Mesenchymal stem cell (in vitro differentiated cells and primary cell): Measurements from ENCODE around the gene MMP11.

ENCODE experiments used
- DNase-seq: peaks from one replicate; pipeline ENCODE4 v3.0.0-alpha.2; 2013
- H2AFZ ChIP-seq: one replicate; pipeline ENCODE4 v1.6.1; 2013; ENCODE audit warnings: low read depth, mild to moderate bottlenecking, control low read depth, inconsistent platforms, low read length, moderate library complexity
- H2AK5ac ChIP-seq: 2 replicates; pipeline ENCODE4 v1.6.1; 2013; ENCODE audit warnings: low read length, moderate library complexity, mild to moderate bottlenecking, inconsistent platforms; ENCODE audit not compliant: severe bottlenecking
- H2BK120ac ChIP-seq: one replicate; pipeline ENCODE4 v1.6.1; 2013; ENCODE audit warnings: low read depth, mild to moderate bottlenecking, inconsistent platforms, low read length, moderate library complexity
- H2BK12ac ChIP-seq, 2 experiments: one replicate each; pipeline ENCODE4 v1.6.1; 2013; ENCODE audit warnings: inconsistent platforms in 2 of 2, low read length in 2 of 2, mild to moderate bottlenecking in 2 of 2, moderate library complexity in 2 of 2, control low read depth in 1 of 2
- H2BK15ac ChIP-seq: one replicate; pipeline ENCODE4 v1.6.1; 2013; ENCODE audit warnings: mild to moderate bottlenecking, low read depth, inconsistent platforms; ENCODE audit not compliant: poor library complexity, severe bottlenecking
- H2BK5ac ChIP-seq: 2 replicates; pipeline ENCODE4 v1.6.1; 2013; ENCODE audit warnings: low read depth, mild to moderate bottlenecking, low read length, control low read depth, inconsistent platforms; ENCODE audit not compliant: poor library complexity, severe bottlenecking
- H3K14ac ChIP-seq, 2 experiments: one replicate each; pipeline ENCODE4 v1.6.1; 2013; ENCODE audit warnings: inconsistent platforms in 2 of 2, low read length in 2 of 2, control low read depth in 1 of 2, mild to moderate bottlenecking in 1 of 2, moderate library complexity in 1 of 2
- H3K18ac ChIP-seq, 2 experiments: one replicate each; pipeline ENCODE4 v1.6.1; 2013; ENCODE audit warnings: inconsistent platforms in 2 of 2, low read length in 2 of 2, control low read depth in 1 of 2, low read depth in 1 of 2, mild to moderate bottlenecking in 1 of 2
- H3K23ac ChIP-seq, 2 experiments: one replicate each; pipeline ENCODE4 v1.6.1; 2013; ENCODE audit warnings: inconsistent platforms in 2 of 2, low read length in 2 of 2, mild to moderate bottlenecking in 2 of 2, moderate library complexity in 2 of 2, control low read depth in 1 of 2
- H3K27ac ChIP-seq: 2 replicates; pipeline ENCODE4 v1.5.1; 2013; ENCODE audit warnings: mild to moderate bottlenecking, moderate library complexity, low read length, control low read depth, inconsistent platforms; ENCODE audit not compliant: poor library complexity, severe bottlenecking
- H3K27me3 ChIP-seq, 2 experiments: 2 replicates each; pipeline versions ENCODE4 v1.6.1 to v1.7.0; 2013; ENCODE audit warnings: low read length in 2 of 2, mild to moderate bottlenecking in 2 of 2, moderate library complexity in 2 of 2, control low read depth in 1 of 2, inconsistent platforms in 1 of 2; ENCODE audit not compliant: control insufficient read depth in 1 of 2, insufficient read depth in 1 of 2
- H3K36me3 ChIP-seq, 2 experiments: 2 replicates each; pipeline versions ENCODE4 v1.6.1 to v1.7.0; 2013; ENCODE audit warnings: low read length in 2 of 2, control low read depth in 1 of 2, inconsistent platforms in 1 of 2, low read depth in 1 of 2, mild to moderate bottlenecking in 1 of 2; ENCODE audit not compliant: insufficient read depth in 2 of 2, control insufficient read depth in 1 of 2
- H3K4ac ChIP-seq, 2 experiments: one replicate each; pipeline ENCODE4 v1.6.1; 2013; ENCODE audit warnings: inconsistent platforms in 2 of 2, low read length in 2 of 2, mild to moderate bottlenecking in 2 of 2, moderate library complexity in 2 of 2, control low read depth in 1 of 2, low read depth in 1 of 2
- H3K4me1 ChIP-seq: 2 replicates; pipeline ENCODE4 v1.6.1; 2013; ENCODE audit warnings: low read depth, low read length, control low read depth; ENCODE audit not compliant: control insufficient read depth, insufficient read depth
- H3K4me2 ChIP-seq: 2 replicates; pipeline ENCODE4 v1.6.1; 2013; ENCODE audit warnings: low read length, mild to moderate bottlenecking, inconsistent platforms; ENCODE audit not compliant: poor library complexity, severe bottlenecking
- H3K4me3 ChIP-seq, 2 experiments: 2 replicates each; pipeline versions ENCODE4 v1.5.1 to v1.7.0; 2013; ENCODE audit warnings: low read length in 2 of 2, mild to moderate bottlenecking in 2 of 2, control low read depth in 1 of 2, low read depth in 1 of 2; ENCODE audit not compliant: insufficient read depth in 1 of 2
- H3K79me1 ChIP-seq: replicated peaks from 2 replicates; pipeline ENCODE4 v1.6.1; 2013; ENCODE audit warnings: mild to moderate bottlenecking, control low read depth, low read length, inconsistent platforms; ENCODE audit not compliant: poor library complexity, severe bottlenecking
- H3K9ac ChIP-seq: 2 replicates; pipeline ENCODE4 v1.7.0; 2013; ENCODE audit warnings: mild to moderate bottlenecking, low read length, moderate library complexity
- H3K9me3 ChIP-seq: 2 replicates; pipeline ENCODE4 v1.7.0; 2013; ENCODE audit warnings: mild to moderate bottlenecking, low read length; ENCODE audit not compliant: control insufficient read depth
- H4K8ac ChIP-seq: one replicate; pipeline ENCODE4 v1.6.1; 2013; ENCODE audit warnings: inconsistent platforms, mild to moderate bottlenecking, low read length, moderate library complexity
- H4K91ac ChIP-seq: one replicate; pipeline ENCODE4 v1.6.1; 2013; ENCODE audit warnings: mild to moderate bottlenecking, low read length, inconsistent platforms
- WGBS: methylation state at CpG from one replicate; pipeline ENCODE4 v1.1.7; 2013; ENCODE audit warnings: mixed read lengths; 5-methylcytosine and 5-hydroxymethylcytosine counted together

The MMP11 gene

DNA sequence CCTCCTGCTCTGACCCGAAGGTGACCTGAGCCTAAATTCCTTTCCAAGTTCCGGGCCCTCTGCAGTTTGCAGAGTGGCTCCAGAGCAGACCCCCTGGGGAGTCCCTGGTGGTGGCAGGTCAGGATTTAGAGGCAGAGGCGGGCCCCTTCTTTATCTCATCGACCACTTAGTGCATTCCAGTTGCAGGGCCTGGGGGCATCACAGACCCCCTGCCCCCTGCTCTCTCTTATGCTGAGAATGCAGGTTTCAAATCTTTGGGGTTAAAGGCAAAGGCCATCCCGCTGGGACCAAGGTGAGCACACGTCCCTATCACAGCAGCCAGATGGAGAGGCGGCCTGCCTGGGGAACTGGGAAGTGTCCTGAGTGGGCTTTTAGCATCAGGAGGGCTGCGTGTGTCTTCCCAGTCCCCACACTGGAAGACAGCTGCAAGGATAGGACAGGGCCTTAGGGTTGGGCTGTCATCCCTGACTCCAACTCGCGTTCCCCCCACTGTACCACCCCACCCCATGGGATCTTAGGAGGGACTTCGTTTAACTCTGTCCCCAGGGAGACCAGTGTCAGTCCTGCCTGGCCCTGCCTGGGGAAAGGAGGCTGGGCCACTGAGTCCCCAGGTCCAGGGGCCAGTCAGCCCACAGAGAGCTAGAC lies 54.8 kb downstream of the MMP11 start:
- H3K9me3 ChIP-seq, result no peaks in the 10 kb centered on the region
- H2BK12ac ChIP-seq, result peak overlapping the region in 1 of 2 experiments; percentile 60
- no peak overlapping the region for H3K4me2 ChIP-seq
- peaks cover 37% of the 10 kb centered on the region for H3K4me1 ChIP-seq
- peak overlapping the region; percentile 21 for H2BK120ac ChIP-seq
- peak overlapping the region; percentile 63 to 94 for H3K4ac ChIP-seq
- no peak overlapping the region for H3K9ac ChIP-seq
- H2BK15ac ChIP-seq, result peak overlapping the region; percentile 6
- no peak overlapping the region for H3K23ac ChIP-seq
- no peak overlapping the region for H4K8ac ChIP-seq
- H2AK5ac ChIP-seq, result peak overlapping the region; percentile 33
- no peak overlapping the region for H2AFZ ChIP-seq
- H3K27me3 ChIP-seq, result no peaks in the 10 kb centered on the region
- H3K14ac ChIP-seq, result no peak overlapping the region
- 87% methylated on average over 8 of the region's 11 CpGs for WGBS
- no peak overlapping the region for H3K4me3 ChIP-seq
- no peak overlapping the region for H2BK5ac ChIP-seq
- peaks cover 73 to 80% of the 10 kb centered on the region in 2 experiments for H3K36me3 ChIP-seq
- peaks cover 47% of the 10 kb centered on the region for H3K79me1 ChIP-seq
- DNase-seq, result no peak
- peak overlapping the region in 1 of 2 experiments; percentile 31 for H3K18ac ChIP-seq
- peak overlapping the region; percentile 4 for H3K27ac ChIP-seq
- H4K91ac ChIP-seq, result peak overlapping the region; percentile 92

- Histone ChIP-seq H3K27ac (no peak overlapping the region), H3K9me3 (no peaks in the 10 kb centered on the region), H2AFZ (no peak overlapping the region), H3K4me3 (no peak overlapping the region), H3K23ac (no peak overlapping the region), H2AK5ac (no peak overlapping the region), H3K4me2 (no peak overlapping the region), H3K27me3 (no peaks in the 10 kb centered on the region), H4K8ac (peak overlapping the region; percentile 7), H3K79me1 (peaks cover 56% of the 10 kb centered on the region), H2BK15ac (no peak overlapping the region), H3K9ac (no peak overlapping the region), H4K91ac (peak overlapping the region; percentile 52), H2BK12ac (peak overlapping the region in 1 of 2 experiments; percentile 17), H3K36me3 (peaks cover 70 to 84% of the 10 kb centered on the region in 2 experiments), H3K4ac (no peak overlapping the region), H2BK120ac (no peak overlapping the region), H3K14ac (no peak overlapping the region), H2BK5ac (no peak overlapping the region), H3K18ac (peak overlapping the region in 1 of 2 experiments; percentile 25), H3K4me1 (peaks cover 28% of the 10 kb centered on the region)
- WGBS, result 93% methylated on average over 6 of the region's 10 CpGs
- DNase-seq, result no peak
These were observed 56.4 kb downstream of the MMP11 start for GRCh38 chr22:23828800-23829680.

DNA sequence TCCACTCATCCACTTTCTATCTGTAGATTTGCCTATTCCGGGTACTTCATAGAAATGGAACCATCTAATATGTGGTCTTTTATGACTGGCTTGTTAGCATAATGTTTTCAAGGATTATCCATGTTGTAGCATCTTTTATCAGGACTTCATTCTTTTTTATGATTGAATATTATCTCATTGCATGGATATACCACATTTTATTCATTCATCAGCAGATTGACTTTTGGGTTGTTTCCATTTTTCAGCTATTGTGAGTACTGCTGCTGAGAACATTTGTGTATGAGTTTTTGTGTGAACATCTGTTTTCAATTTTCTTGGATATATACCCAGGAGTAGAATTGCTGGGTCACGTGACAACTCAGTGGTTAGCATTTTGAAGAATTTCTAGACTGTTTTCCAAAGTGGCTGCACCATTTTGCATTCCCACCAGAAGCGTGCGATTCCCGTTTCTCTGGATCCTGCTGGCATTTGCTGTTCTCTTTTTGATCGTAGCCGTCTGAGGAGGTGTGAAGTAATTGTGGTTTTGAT lies 57.3 kb downstream of the MMP11 start:
- no peak overlapping the region for H3K23ac ChIP-seq
- no peak overlapping the region for H2BK5ac ChIP-seq
- no peaks in the 10 kb centered on the region for H3K9me3 ChIP-seq
- WGBS, result 91% methylated on average over 6 of the region's 7 CpGs
- H3K79me1 ChIP-seq, result peaks cover 50% of the 10 kb centered on the region
- no peak overlapping the region for H3K4me3 ChIP-seq
- H3K9ac ChIP-seq, result peak overlapping the region; percentile 10
- no peak overlapping the region for H2BK12ac ChIP-seq
- H2AFZ ChIP-seq, result no peak overlapping the region
- H2AK5ac ChIP-seq, result no peak overlapping the region
- H3K27ac ChIP-seq, result no peak overlapping the region
- peaks cover 64 to 82% of the 10 kb centered on the region in 2 experiments for H3K36me3 ChIP-seq
- no peak overlapping the region for H3K18ac ChIP-seq
- H3K4ac ChIP-seq, result no peak overlapping the region
- no peaks in the 10 kb centered on the region for H3K27me3 ChIP-seq
- H4K91ac ChIP-seq, result no peak overlapping the region
- no peak overlapping the region for H3K14ac ChIP-seq
- H2BK15ac ChIP-seq, result no peak overlapping the region
- H3K4me1 ChIP-seq, result peaks cover 20% of the 10 kb centered on the region
- no peak overlapping the region for H3K4me2 ChIP-seq
- DNase-seq, result no peak
- no peak overlapping the region for H4K8ac ChIP-seq
- no peak overlapping the region for H2BK120ac ChIP-seq

DNA sequence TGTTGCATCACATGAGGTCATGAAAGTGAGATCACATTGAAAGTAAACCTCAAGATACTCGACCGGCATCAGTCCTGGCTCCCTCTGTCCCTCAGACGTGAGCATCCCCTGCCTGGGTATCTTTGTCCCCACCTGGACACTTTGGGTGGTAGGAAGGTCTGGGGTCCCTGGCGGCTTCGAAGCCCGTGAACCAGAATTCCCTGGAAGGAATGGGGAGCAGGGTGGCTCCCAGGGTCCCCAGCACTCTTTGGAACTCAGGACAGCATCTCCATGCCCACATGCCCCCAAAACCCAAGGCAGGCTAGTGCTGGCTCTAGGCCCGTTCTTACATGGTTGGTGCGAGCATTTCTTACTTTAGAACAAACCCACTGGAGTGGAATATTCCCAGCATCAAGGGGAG lies 58.6 kb downstream of the MMP11 start:
- H3K23ac ChIP-seq, result no peak overlapping the region
- H3K9ac ChIP-seq, result no peak overlapping the region
- no peak overlapping the region for H3K4me3 ChIP-seq
- no peak overlapping the region for H2AK5ac ChIP-seq
- no peak overlapping the region for H3K27ac ChIP-seq
- no peak overlapping the region for H3K4me2 ChIP-seq
- 88% methylated on average over 8 of the region's 8 CpGs for whole genome bisulfite sequencing
- H3K79me1 ChIP-seq, result peaks cover 50% of the 10 kb centered on the region
- peaks cover 65 to 84% of the 10 kb centered on the region in 2 experiments for H3K36me3 ChIP-seq
- no peak overlapping the region for H2BK15ac ChIP-seq
- DNase-seq, result no peak
- no peak overlapping the region for H2BK5ac ChIP-seq
- H3K14ac ChIP-seq, result no peak overlapping the region
- no peak overlapping the region for H3K18ac ChIP-seq
- H3K9me3 ChIP-seq, result no peaks in the 10 kb centered on the region
- H3K4me1 ChIP-seq, result peaks cover 17% of the 10 kb centered on the region
- no peaks in the 10 kb centered on the region for H3K27me3 ChIP-seq
- no peak overlapping the region for H2BK120ac ChIP-seq
- no peak overlapping the region for H4K8ac ChIP-seq
- no peak overlapping the region for H2AFZ ChIP-seq
- H3K4ac ChIP-seq, result no peak overlapping the region
- H4K91ac ChIP-seq, result no peak overlapping the region
- H2BK12ac ChIP-seq, result no peak overlapping the region
